ENCODE measurements around the gene ANKS1B. TPM values are rescaled to one million over a fixed set of nuclear protein-coding genes. Genes with fewer than 3 reads are reported as not detected.

ANKS1B gene
- total RNA-seq, 1 experiment from 2014 or later = 9.7 TPM

GRCh38 chr12:99257672-99258071 is 727.1 kb downstream of the ANKS1B start:
- no peaks in the 10 kb centered on the region for H3K9me3 ChIP-seq (ENCODE audit: control insufficient read depth, insufficient read depth, low read depth, low read length)
- intact Hi-C loops (cut with micrococcal nuclease; ENCODE audit: unreplicated experiment) = no loop called here
- H3K36me3 ChIP-seq (ENCODE audit: control insufficient read depth, insufficient read depth, low read length) = no peaks in the 10 kb centered on the region
- POLR2A ChIA-PET = no interaction called here
- in situ Hi-C loops (cut with HindIII; ENCODE audit: low pct_unique_long_range_greater_than_20kb, low sequenced_read_pairs) = no loop called here
- CTCF ChIA-PET = no interaction called here
- BruUV-seq (replicated peaks) = no TSS peak
- no peak for ATAC-seq
- TF ChIP-seq REST (IDR thresholded peaks at IDR 0.05; ENCODE audit: insufficient read depth in 1 of 2, low read depth in 2 of 2, low read length in 1 of 2) = no peak
- TF ChIP-seq POLR2AphosphoS5 (IDR thresholded peaks at IDR 0.05; ENCODE audit: low read depth, low read length) = no peak
- no peak for TF ChIP-seq SIN3A (IDR thresholded peaks at IDR 0.05; ENCODE audit: borderline replicate concordance, insufficient read depth, low read depth, low read length)
- no peak for TF ChIP-seq CTCF (IDR thresholded peaks at IDR 0.05)
- no peak for TF ChIP-seq TCF7L2 (IDR thresholded peaks at IDR 0.05; ENCODE audit: low read depth, low read length)
- no peaks in the 10 kb centered on the region for H3K27me3 ChIP-seq (ENCODE audit: control insufficient read depth, insufficient read depth, low read length)
- H3K4me1 ChIP-seq (ENCODE audit: control insufficient read depth, insufficient read depth, low read length) = no peaks in the 10 kb centered on the region; the same call in 1 of the 2 replicates
- no peak overlapping the region for H3K27ac ChIP-seq (ENCODE audit: low read length)
- H3K4me3 ChIP-seq (ENCODE audit: low read depth in 2 of 2, low read length in 2 of 2) = no peak overlapping the region
- DNase-seq (ENCODE audit: low read depth, low spot score) = no peak

GRCh38 chr12:99253068-99253467 is 731.7 kb downstream of the ANKS1B start:
- intact Hi-C loops (cut with micrococcal nuclease; ENCODE audit: unreplicated experiment) = no loop called here
- H3K9me3 ChIP-seq (ENCODE audit: control insufficient read depth, insufficient read depth, low read depth, low read length) = no peaks in the 10 kb centered on the region
- H3K4me1 ChIP-seq (ENCODE audit: control insufficient read depth, insufficient read depth, low read length) = no peaks in the 10 kb centered on the region
- ATAC-seq (no peak), DNase-seq (ENCODE audit: low read depth, low spot score) (no peak)
- no peaks in the 10 kb centered on the region for H3K36me3 ChIP-seq (ENCODE audit: control insufficient read depth, insufficient read depth, low read length)
- TF ChIP-seq REST (IDR thresholded peaks at IDR 0.05; ENCODE audit: insufficient read depth in 1 of 2, low read depth in 2 of 2, low read length in 1 of 2) (no peak), POLR2AphosphoS5 (IDR thresholded peaks at IDR 0.05; ENCODE audit: low read depth, low read length) (no peak), CTCF (IDR thresholded peaks at IDR 0.05) (peak; percentile 27; the same call in 1 of the 2 replicates), TCF7L2 (IDR thresholded peaks at IDR 0.05; ENCODE audit: low read depth, low read length) (no peak)
- POLR2A ChIA-PET = no interaction called here
- H3K27ac ChIP-seq (ENCODE audit: low read length) = no peak overlapping the region
- CTCF ChIA-PET = no interaction called here
- H3K4me3 ChIP-seq (ENCODE audit: low read depth in 2 of 2, low read length in 2 of 2) = no peak overlapping the region
- in situ Hi-C loops (cut with HindIII; ENCODE audit: low pct_unique_long_range_greater_than_20kb, low sequenced_read_pairs) = no loop called here
- H3K27me3 ChIP-seq (ENCODE audit: control insufficient read depth, insufficient read depth, low read length) = no peaks in the 10 kb centered on the region
- no TSS peak for BruUV-seq (replicated peaks)
